ENCODE measurements around the gene TRABD2B. TPM values are rescaled to one million over a fixed set of nuclear protein-coding genes. Genes with fewer than 3 reads are reported as not detected.

The TRABD2B gene
- total RNA-seq, 2 donors from 2014 or later, result 0.70 to 1.0 TPM

DNA sequence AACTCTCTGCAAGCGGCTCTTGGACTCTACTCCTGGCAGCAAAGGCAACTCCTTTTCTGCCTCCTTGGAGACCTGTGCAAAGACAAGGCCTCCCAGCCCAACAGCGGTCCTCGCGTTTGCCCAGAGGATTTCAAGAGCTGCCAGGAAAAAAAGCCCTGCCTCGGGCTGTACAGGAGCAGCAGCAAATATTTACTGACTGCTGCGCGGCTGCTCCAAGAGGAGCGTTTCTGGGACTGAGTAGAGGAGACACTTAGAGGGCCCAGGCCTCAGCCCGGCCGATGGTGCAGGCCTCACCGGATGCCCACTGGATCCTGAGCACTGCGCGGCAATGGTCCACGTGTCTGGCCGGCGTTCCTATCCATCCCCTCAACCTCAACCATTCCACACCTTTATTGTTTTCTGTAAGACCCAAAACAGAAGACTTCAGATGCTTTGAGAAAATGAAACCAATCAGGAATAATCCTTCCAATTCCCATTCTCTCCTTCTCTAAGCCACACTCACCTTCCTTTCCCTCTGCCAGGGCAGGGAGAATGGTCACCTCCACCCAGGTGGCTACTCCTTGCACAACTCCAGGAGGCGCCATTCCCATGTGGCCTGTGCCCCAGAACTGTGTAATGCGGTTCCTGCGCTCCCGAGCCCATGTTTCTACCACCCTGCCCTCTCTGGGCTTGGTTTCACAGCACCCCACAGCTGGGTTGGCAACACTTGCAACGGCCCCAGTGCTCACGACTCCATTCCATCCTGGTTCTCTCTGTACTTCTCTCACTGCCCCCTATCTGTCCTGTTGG lies 215.8 kb downstream of the TRABD2B start:
- intact Hi-C loops (cut with DNase I, micrococcal nuclease), result no loop called here
- ATAC-seq (no peak), DNase-seq (no peak)

- ATAC-seq (no peak), DNase-seq (no peak)
- intact Hi-C loops (cut with DNase I, micrococcal nuclease), result no loop called here
Measured at GRCh38 chr1:47780469-47780995, 216.7 kb downstream of the TRABD2B start.

- DNase-seq, result no peak
- ATAC-seq, result no peak
- intact Hi-C loops (cut with DNase I, micrococcal nuclease), result no loop called here
Measured at GRCh38 chr1:47779613-47780012, 217.6 kb downstream of the TRABD2B start.

- intact Hi-C loops (cut with DNase I, micrococcal nuclease), result no loop called here
- ATAC-seq (no peak), DNase-seq (no peak)
Measured at GRCh38 chr1:47778280-47778679, 218.9 kb downstream of the TRABD2B start.

DNA sequence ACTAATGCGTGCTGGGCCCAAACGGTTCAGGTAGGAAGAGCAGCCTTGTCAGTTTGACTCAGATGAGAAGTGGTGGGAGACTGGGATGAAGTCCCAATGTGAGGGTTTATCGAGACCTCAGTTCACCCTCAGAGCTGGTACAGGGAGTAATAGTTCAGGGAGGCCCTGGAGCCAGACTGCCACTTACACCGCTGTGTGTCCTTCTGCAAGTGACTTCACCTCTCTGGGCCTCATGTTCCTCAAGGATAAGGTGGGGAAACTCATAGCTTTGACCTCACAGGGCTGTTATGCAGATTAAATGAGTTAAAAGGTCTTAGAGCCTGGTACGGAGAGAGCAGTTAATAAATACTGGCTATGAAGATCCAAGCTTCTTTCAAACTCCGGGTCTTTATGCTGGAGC lies 219.9 kb downstream of the TRABD2B start:
- intact Hi-C loops (cut with DNase I, micrococcal nuclease), result no loop called here
- no peak for DNase-seq

GRCh38 chr1:47776667-47777131 lies 220.5 kb downstream of the TRABD2B start:
- DNase-seq (no peak), ATAC-seq (no peak)
- intact Hi-C loops (cut with DNase I, micrococcal nuclease), result no loop called here

More for the DNA sequence above, 219.9 kb downstream of the TRABD2B start:
- ATAC-seq, result no peak

DNA sequence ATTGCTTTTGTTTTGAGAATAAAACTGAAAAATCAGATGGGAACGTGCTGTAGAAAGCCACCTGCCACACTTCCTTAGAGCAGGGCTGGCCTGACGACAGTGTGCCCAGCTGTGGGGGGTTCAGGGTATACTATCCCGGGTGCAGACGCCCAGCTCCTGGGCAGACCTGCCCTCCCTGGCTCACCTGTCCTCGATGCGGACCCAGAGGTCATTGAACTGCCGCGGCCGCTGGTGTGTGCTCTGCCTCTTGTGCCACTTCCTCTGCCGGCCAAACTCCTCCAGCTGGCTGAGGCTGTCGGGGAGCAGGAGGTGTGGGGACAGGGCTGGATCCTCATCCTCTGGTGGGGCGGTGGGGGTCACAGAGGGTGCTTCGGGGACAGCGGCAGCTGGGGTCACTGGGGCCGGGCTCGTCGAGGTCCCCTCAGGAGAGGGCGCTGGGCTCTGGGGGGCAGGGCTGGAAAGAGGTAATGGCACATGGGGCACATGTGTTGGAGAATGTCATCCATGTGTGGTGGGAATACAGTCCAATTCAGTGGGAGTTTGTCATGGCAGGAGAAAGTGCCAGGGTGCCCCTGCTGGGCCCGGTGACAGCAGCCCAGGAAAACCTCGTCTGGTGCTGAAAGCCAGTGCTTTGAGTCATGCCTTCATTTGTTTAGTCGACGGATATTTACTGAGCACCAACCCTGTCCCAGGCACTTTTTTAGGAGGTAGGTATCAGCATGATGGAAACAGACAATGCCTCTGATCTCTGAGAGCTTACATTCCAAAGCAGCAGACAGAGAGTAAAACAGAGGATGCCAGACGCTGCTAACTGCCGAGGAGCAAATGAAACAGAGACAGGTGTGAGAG lies 222.0 kb downstream of the TRABD2B start:
- DNase-seq, result no peak
- intact Hi-C loops (cut with DNase I, micrococcal nuclease), result no loop called here
- ATAC-seq, result no peak

- DNase-seq (no peak), ATAC-seq (no peak)
- intact Hi-C loops (cut with DNase I, micrococcal nuclease), result no loop called here
Measured at GRCh38 chr1:47772960-47773682, 224.1 kb downstream of the TRABD2B start.

GRCh38 chr1:47772281-47772680 lies 224.9 kb downstream of the TRABD2B start:
- DNase-seq, result no peak
- ATAC-seq, result no peak
- intact Hi-C loops (cut with DNase I, micrococcal nuclease), result no loop called here

- ATAC-seq, result peak; percentile 89
- intact Hi-C loops (cut with DNase I, micrococcal nuclease), result no loop called here
Measured at GRCh38 chr1:47771751-47772150, 225.4 kb downstream of the TRABD2B start.

GRCh38 chr1:47769983-47770382 lies 227.2 kb downstream of the TRABD2B start:
- ATAC-seq (no peak), DNase-seq (no peak)
- intact Hi-C loops (cut with DNase I, micrococcal nuclease), result no loop called here

More at GRCh38 chr1:47771751-47772150, 225.4 kb downstream of the TRABD2B start:
- DNase-seq, result peak; percentile 46 to 54

DNA sequence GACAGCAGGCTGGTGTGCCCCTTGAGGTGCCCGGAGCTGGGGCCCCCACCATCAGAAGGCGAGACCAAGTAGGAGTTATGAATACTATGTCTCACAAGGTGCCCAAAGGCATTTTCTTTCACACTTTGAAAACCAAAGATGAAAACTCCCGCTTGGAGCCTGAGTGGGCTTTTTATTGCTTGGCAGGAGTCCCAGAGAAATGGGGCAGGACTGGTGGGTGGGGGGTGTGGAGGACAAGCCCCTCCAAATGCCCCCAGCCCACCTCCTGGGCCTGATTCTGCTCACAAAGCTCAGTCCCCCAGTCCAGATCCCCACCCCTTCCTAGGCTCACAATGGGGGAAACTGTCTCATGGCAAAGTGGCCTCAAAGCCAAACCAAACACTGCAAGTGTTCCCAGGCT lies 227.9 kb downstream of the TRABD2B start:
- intact Hi-C loops (cut with DNase I, micrococcal nuclease), result no loop called here
- no peak for DNase-seq
- no peak for ATAC-seq

GRCh38 chr1:47767741-47768100 lies 229.5 kb downstream of the TRABD2B start:
- DNase-seq, result no peak
- intact Hi-C loops (cut with DNase I, micrococcal nuclease), result no loop called here
- no peak for ATAC-seq

DNA sequence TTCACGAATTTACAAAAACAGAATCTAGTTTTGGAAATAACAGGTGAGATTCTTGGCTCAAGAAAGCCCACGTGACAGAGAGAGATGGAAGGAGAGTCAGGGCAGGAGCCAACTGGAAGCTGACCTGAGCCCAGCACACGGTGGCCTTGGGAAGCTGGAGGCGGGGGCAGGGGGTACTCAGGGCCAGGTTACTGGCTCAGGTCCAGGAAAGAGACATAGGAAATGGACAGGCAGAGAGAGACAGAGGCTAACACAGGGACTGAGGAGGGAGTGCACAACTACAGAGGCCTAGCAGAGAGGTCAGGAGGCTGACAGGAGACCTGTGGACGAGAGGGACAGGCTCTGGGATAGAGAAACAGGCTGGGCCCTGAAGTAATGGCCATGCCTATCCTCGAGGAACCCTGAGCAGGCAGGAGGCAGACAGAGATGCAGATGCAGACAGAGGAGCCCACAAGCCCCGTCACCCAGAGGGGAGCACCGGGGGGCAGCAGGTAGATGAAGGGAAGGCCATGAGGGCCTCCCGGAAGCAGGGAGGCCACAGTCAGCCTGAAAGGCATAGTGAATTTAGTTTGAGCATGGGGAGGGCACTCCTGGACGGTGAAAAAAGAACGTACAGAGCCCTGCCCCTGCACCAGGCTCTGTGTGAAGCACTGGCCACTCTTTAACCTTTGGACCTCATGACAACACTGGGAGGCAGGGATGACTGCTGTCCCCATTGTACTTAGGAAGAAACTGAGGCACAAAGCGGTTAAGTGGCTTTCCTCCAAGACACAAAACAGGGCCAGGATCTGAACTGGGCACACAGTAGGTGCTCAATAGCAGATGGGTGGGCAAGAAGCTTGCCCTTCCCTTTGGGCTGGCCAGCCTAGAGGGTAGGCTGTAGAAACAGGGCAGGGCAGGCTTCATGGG lies 230.1 kb downstream of the TRABD2B start:
- ATAC-seq (no peak), DNase-seq (no peak)
- intact Hi-C loops (cut with DNase I, micrococcal nuclease), result no loop called here

DNA sequence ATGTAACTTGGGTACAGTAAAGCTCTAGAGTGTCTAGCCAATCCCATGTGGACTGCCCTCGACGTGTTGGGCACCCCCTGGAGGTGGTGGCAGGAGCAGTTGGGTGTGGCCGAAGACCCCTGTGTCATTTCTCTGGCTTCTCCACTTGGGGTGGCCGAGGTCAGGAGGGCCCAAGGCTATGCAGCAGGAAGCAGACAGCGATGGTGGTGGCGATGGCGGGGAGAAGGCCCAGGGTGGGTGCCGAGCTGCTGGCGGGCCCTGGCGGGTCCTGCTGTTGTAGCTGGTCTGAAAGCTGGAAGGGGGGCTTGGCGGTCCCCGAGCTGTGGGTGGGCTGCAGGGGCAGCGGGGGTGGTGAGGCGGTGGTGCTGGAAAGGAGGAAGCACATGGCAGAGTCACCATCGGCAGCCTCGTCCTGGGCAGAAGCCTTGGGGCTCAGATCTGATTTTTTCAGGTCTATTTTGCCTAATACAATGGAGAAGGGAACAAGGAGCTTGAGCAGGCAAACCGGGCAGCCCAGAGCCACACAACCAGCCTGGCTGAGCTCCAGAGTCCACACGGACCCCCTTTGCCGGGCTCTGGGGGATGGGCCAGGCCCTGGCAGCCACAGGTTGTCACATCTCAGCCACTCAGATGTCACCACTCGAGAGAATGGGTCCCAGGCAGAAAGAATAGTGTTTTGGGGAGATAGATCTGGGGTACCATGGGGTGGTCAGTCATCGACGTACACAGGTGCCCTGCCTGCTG lies 231.3 kb downstream of the TRABD2B start:
- DNase-seq, result no peak
- ATAC-seq, result no peak
- intact Hi-C loops (cut with DNase I, micrococcal nuclease), result no loop called here

DNA sequence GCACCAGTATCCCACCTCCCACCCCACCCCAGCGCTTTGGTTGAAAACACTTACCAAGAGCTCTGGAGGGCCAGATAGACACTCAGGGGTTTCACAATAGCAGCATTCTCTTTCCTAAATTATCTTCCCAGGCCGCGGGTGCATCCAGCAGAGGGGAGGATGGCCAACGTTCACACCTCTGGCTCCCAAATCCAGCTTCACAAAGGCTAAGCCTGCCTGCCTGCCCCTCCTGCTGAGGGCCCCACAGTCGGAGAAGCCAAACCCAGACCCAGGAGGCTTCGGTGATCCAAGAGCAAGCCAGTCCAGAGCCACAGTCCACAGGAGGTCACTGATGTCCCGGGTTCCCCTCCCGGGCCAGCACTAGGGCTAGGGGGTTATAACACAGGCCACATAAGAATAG lies 231.9 kb downstream of the TRABD2B start:
- intact Hi-C loops (cut with DNase I, micrococcal nuclease), result no loop called here
- DNase-seq, result no peak
- no peak for ATAC-seq

DNA sequence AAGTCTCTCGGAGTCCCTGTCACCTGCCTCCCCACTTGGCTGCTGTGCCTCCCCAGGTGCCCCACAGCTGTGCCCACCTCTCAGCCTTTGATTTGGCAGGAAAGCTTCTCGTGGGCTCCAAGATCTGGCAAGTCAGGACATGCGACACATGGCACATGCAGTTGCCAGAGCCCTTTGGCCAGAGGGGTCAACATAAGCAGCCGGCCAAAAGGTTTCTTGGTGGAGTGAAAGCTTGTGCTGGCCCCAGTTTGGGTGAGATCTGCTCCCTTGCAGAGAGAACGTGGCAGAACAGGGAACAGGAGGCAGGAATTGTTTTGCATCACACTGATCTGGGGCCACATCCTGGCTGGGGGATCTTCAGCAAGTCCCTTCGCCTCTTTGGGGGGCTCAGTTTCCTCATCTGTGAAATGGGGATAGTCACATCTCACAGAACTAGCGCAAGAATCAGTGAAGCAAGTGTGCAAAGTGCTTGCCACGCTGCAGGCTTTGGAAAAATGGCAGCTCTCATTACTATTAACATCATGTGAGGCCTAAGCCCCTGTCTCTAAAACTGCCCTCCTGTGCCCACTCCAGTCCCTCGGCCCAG lies 232.6 kb downstream of the TRABD2B start:
- intact Hi-C loops (cut with DNase I, micrococcal nuclease), result no loop called here
- ATAC-seq (no peak), DNase-seq (no peak)

All from left colon (tissue), 2 donors.